SK-MEL-5 (cell line): ENCODE data around the gene PROCA1. TPM values are rescaled to one million over a fixed set of nuclear protein-coding genes. Genes with fewer than 3 reads are reported as not detected.
"Not testable (repeated sequence)": the region's sequence is repeated elsewhere in the genome, so short reads cannot be mapped to it uniquely, and the experiment has no call there.

Experiments
- DNase-seq: peaks from one replicate; pipeline ENCODE4 v3.0.0-alpha.2; 2016; ENCODE audit warnings: low read depth, low spot score
- in situ Hi-C: cut with HindIII; loops from 2 replicates; pipeline ENCODE4 v1.10.0; 2016; ENCODE audit warnings: low sequenced_read_pairs, high pct_unique_total_duplicates, low pct_unique_long_range_greater_than_20kb
- small RNA-seq, 2 experiments: library from RNA; depleted of rRNA; stranded (forward); fragments of <200 nt; gene quantifications; one replicate each; pipeline ENCODE3, GENCODE V24; 2014
- total RNA-seq: library from RNA; depleted of rRNA; stranded (reverse); fragments of >200 nt; shearing (Covaris generic); gene quantifications from 2 replicates; pipeline ENCODE4 v1.2.3, GENCODE V29; 2014; rRNA removed

Gene PROCA1
- total RNA-seq, 1 experiment from 2014 or later: 0.16 TPM

DNA sequence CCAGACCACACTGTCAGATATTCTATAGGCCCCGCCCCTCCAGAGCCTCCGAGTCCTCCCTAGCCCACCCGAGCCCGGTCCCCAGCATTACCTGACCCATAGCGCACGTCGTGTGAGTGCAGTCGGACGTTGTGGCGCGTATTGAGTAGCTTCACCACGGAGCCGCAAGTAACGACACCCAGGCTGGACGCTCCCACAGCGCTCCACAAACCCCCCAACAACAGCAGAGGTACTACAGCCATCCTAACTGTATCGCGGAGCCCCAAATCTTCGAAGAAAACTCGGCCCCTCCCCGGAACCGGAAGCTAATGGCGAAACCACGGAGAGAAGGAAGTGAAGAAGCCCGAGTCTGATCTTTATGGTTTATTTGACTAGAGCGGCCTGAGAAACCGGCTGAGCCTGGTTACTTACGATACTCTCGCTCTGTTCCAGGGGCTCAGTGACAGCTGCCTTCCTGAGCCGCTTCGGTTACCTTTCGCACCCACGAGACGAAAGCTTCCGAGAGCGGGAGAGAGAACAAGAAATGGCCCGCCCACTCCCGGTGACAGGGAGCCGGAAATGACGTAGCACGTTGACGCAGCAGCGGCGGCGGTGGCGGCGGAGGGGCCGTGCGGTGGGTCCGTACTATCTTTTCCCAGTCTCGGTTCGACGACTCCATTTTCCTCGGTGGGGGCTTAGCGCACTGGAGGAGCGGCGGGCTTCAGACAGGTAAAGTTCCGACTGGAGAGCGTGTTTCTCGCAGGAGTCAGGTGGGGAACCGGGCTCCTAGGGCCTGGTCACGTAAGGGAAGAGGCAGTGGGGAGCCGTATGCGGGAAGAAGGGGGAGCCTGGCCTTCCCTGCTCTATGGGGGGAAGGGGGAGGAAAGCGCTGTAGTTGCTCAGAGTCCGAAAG is 49.8 kb downstream of the PROCA1 start, which contains the start of the genes SDF2 and SUPT6H:
Gene SDF2 (minus strand): TSS at position 272 of the 892 bp plus-strand sequence. CDS start 30 bp downstream, at position 242.
Gene SUPT6H (plus strand): TSS at position 571 of the 892 bp plus-strand sequence. CDS start 11,197 bp downstream, outside the sequence.
- peak; percentile 89 for DNase-seq
- in situ Hi-C loops: no loop called here

- in situ Hi-C loops, DNase-seq: not testable (repeated sequence)
Measured at GRCh38 chr17:28659497-28659881, 52.2 kb downstream of the PROCA1 start.

- in situ Hi-C loops, DNase-seq: not testable (repeated sequence)
Measured at GRCh38 chr17:28658766-28659496, 52.8 kb downstream of the PROCA1 start.

- DNase-seq, in situ Hi-C loops: not testable (repeated sequence)
Measured at GRCh38 chr17:28658342-28658741, 53.3 kb downstream of the PROCA1 start.

DNA sequence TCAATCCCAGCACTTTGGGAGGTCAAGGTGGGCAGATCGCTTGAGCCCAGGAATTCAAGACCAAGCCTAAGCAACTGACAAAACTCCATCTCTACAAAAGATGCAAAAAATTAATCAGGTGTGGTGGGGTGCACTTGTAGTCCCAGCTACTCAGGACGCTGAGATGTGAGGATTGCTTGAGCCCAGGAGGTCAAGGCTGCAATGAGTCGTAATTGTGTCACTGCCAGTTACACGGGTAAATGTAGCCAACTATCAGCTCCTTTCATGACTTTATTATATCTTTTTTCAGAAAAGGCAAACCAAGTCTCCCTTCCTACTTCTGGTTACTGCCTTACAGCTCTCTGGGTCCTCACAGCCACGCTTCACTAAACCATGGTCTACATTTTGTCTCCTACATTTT is 53.9 kb downstream of the PROCA1 start:
- in situ Hi-C loops: no loop called here
- no peak for DNase-seq

GRCh38 chr17:28655160-28655559 is 56.5 kb downstream of the PROCA1 start:
- in situ Hi-C loops: no loop called here
- DNase-seq: no peak

Small RNA genes within 50 kb of the gene (small RNA-seq; reads per million reads assigned to genes)
- gene SNORD42A (0 reads per million in 2 experiments), gene SNORD42B (0 to 0.02 reads per million in 2 experiments), gene SNORD4A (0 reads per million in 2 experiments), gene SNORD4B (0 reads per million in 2 experiments)

Other genes starting within 250 kb of the PROCA1 start
- gene SLC13A2, start 238.2 kb downstream of the PROCA1 start, total RNA-seq: not detected in 2 replicates
- not detected in 2 replicates for gene FOXN1, start 205.5 kb downstream of the PROCA1 start, total RNA-seq
- gene UNC119, start 159.3 kb downstream of the PROCA1 start, total RNA-seq: 38.8 and 45.0 TPM in 2 replicates
- gene PIGS, start 140.4 kb downstream of the PROCA1 start, total RNA-seq: 45.4 and 46.6 TPM in 2 replicates
- 22.5 and 24.2 TPM in 2 replicates for gene ALDOC, start 135.0 kb downstream of the PROCA1 start, total RNA-seq
- gene SPAG5, start 112.9 kb downstream of the PROCA1 start, total RNA-seq: 33.5 and 44.0 TPM in 2 replicates
- gene RSKR, start 97.7 kb downstream of the PROCA1 start, total RNA-seq: 3.4 and 4.8 TPM in 2 replicates
- 146 and 160 TPM in 2 replicates for gene BLTP2, start 66.7 kb downstream of the PROCA1 start, total RNA-seq
- 61.3 and 66.1 TPM in 2 replicates for gene SDF2, start 50.0 kb downstream of the PROCA1 start, total RNA-seq
- gene SUPT6H, start 49.7 kb downstream of the PROCA1 start, total RNA-seq: 38.6 and 47.1 TPM in 2 replicates
- gene RAB34, start 6.0 kb upstream of the PROCA1 start, total RNA-seq: 89.9 and 93.4 TPM in 2 replicates
- 965 and 1,109 TPM in 2 replicates for gene RPL23A, start 8.1 kb upstream of the PROCA1 start, total RNA-seq
- 12.0 and 17.3 TPM in 2 replicates for gene TLCD1, start 14.3 kb upstream of the PROCA1 start, total RNA-seq
- 1.8 and 2.1 TPM in 2 replicates for gene NEK8, start 16.9 kb upstream of the PROCA1 start, total RNA-seq
- gene TRAF4, start 32.1 kb upstream of the PROCA1 start, total RNA-seq: 72.8 and 76.2 TPM in 2 replicates
- 11.3 and 14.7 TPM in 2 replicates for gene FAM222B, start 130.9 kb upstream of the PROCA1 start, total RNA-seq
- gene ERAL1, start 143.1 kb upstream of the PROCA1 start, total RNA-seq: 23.8 and 35.7 TPM in 2 replicates
- 12.6 and 12.8 TPM in 2 replicates for gene FLOT2, start 185.8 kb upstream of the PROCA1 start, total RNA-seq
- gene DHRS13, start 191.2 kb upstream of the PROCA1 start, total RNA-seq: 21.8 and 23.8 TPM in 2 replicates
- 9.5 and 12.7 TPM in 2 replicates for gene PHF12, start 239.6 kb upstream of the PROCA1 start, total RNA-seq